ENCODE data around the gene ARHGAP26. TPM values are rescaled to one million over a fixed set of nuclear protein-coding genes. Genes with fewer than 3 reads are reported as not detected.
"Not testable (repeated sequence)": the region's sequence is repeated elsewhere in the genome, so short reads cannot be mapped to it uniquely, and the experiment has no call there.

Gene ARHGAP26
- total RNA-seq, 1 donor from 2014 or later: 35.4 TPM

DNA sequence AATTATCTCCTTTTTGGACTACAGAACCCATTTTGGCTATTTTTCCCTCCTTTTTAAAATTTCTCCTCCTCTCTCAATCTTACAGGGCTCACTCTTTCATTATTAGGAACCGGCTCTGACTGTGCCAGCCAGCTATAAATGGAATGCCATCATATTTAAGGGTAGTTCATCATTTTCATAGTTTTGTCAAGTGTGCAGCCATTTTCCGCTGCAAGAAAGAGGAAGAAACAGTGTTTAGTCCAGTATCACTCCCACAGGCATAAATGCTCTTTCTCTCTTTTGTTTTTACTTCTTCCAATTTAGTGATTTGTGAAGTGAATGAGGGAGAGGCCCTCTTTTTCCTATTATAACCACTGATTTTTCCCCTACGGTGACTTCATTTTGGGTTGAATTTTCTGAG lies 343.3 kb downstream of the ARHGAP26 start:
- no peak overlapping the region for H3K27ac ChIP-seq
- DNase-seq: no peak
- ATAC-seq: no peak
- no peaks in the 10 kb centered on the region for H3K9me3 ChIP-seq
- H3K36me3 ChIP-seq: no peaks in the 10 kb centered on the region
- peaks cover 19% of the 10 kb centered on the region for H3K4me1 ChIP-seq
- H3K27me3 ChIP-seq: no peaks in the 10 kb centered on the region
- intact Hi-C loops (cut with DNase I): no loop called here
- TF ChIP-seq, protein P1, sequence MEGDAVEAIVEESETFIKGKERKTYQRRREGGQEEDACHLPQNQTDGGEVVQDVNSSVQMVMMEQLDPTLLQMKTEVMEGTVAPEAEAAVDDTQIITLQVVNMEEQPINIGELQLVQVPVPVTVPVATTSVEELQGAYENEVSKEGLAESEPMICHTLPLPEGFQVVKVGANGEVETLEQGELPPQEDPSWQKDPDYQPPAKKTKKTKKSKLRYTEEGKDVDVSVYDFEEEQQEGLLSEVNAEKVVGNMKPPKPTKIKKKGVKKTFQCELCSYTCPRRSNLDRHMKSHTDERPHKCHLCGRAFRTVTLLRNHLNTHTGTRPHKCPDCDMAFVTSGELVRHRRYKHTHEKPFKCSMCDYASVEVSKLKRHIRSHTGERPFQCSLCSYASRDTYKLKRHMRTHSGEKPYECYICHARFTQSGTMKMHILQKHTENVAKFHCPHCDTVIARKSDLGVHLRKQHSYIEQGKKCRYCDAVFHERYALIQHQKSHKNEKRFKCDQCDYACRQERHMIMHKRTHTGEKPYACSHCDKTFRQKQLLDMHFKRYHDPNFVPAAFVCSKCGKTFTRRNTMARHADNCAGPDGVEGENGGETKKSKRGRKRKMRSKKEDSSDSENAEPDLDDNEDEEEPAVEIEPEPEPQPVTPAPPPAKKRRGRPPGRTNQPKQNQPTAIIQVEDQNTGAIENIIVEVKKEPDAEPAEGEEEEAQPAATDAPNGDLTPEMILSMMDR (IDR thresholded peaks at IDR 0.05): no peak
- H3K4me3 ChIP-seq: no peak overlapping the region

DNA sequence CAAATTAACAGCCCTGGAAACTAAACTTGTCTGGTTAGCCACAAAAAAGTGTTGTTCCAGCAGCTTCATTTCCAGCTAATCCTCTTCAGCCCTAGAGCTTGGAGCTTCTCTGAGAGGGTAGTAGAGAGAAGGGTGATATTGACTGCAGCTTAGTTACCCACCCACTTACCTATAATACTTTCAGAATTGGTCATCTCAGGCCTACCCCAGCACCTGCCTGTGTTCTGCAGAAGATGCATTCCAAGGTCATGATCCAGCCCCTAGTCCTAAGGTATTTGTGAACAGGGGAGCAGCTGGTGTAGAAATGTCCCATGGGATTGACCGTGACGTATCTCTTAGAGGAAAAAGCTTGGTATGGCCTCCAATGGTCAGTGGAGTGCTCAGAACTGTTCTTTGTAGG lies 344.3 kb downstream of the ARHGAP26 start:
- TF ChIP-seq, protein P1 (IDR thresholded peaks at IDR 0.05): no peak
- ATAC-seq (no peak), DNase-seq (no peak)
- intact Hi-C loops (cut with DNase I): no loop called here
- Histone ChIP-seq H3K9me3 (no peaks in the 10 kb centered on the region), H3K36me3 (no peaks in the 10 kb centered on the region), H3K27me3 (no peaks in the 10 kb centered on the region), H3K4me1 (peaks cover 21% of the 10 kb centered on the region), H3K4me3 (no peak overlapping the region), H3K27ac (no peak overlapping the region)

DNA sequence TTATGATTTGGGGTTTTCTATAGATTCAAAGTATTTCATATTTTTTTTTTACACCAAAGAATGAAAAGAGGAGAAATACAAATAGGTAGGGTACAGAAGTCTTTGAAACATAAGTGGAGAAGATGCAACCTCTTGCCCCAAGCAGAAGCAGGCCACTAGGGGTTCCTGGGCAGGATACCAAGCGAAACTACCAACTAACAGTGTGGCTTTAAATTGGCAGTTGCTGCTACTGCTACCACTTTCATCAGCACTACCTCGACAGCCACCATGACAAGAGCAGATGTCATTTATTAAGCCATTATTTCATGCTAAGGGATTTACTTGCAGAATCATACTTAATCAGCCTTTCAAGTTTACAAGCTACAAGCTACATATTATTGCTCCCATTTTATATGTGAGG lies 345.2 kb downstream of the ARHGAP26 start:
- H3K4me3 ChIP-seq: no peak overlapping the region
- no peaks in the 10 kb centered on the region for H3K9me3 ChIP-seq
- no peak overlapping the region for H3K27ac ChIP-seq
- TF ChIP-seq, protein P1 (IDR thresholded peaks at IDR 0.05): no peak
- peaks cover 17% of the 10 kb centered on the region for H3K4me1 ChIP-seq
- no peaks in the 10 kb centered on the region for H3K36me3 ChIP-seq
- no peaks in the 10 kb centered on the region for H3K27me3 ChIP-seq
- intact Hi-C loops (cut with DNase I): no loop called here
- DNase-seq: no peak
- ATAC-seq: no peak

DNA sequence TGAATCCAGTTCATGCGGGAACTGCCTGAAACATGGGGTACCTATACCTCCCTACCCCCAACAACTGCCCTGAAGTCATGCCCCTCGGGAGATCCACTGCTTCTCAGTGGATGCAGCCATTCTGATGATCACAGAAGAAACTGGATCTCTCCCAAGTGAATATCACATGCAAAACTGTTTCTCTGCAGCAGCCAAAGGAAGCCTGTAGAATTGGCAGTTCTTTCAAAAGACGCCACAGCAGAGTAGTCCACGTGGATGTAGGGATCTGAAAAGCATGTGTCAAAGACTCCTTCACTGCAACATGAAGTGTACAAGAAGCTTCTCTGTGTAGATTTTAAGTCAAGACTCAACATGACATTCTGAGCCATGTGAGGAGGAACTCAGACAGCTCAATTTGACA lies 346.6 kb downstream of the ARHGAP26 start:
- no peak for DNase-seq
- ATAC-seq: no peak

DNA sequence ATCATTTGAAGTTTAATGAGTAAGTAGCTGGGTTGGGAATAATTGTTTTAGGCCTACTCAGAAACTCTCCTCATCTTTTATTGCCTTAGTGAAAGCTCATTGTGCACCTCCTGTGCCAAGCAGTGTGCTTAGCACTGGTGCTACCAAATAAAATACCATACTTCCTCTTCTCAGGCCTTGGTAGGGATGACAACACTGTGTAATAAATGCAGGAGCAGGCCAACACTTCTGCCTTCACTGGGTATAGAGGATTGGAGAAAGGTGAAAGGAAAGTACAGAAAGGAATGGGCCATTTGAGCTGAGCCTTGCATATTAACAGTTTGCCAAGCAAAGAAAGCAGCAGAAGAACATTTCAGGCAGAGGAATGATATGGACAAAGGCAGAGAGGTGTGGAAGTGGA lies 347.6 kb downstream of the ARHGAP26 start:
- DNase-seq (no peak), ATAC-seq (peak; percentile 21)
- Histone ChIP-seq H3K36me3 (no peaks in the 10 kb centered on the region), H3K9me3 (no peaks in the 10 kb centered on the region), H3K4me1 (peaks cover 5% of the 10 kb centered on the region), H3K27ac (no peak overlapping the region), H3K27me3 (no peaks in the 10 kb centered on the region), H3K4me3 (no peak overlapping the region)
- intact Hi-C loops (cut with DNase I): no loop called here
- TF ChIP-seq, protein P1 (IDR thresholded peaks at IDR 0.05): no peak

More for the DNA sequence above, 346.6 kb downstream of the ARHGAP26 start:
- Histone ChIP-seq H3K36me3 (no peaks in the 10 kb centered on the region), H3K4me1 (peaks cover 5% of the 10 kb centered on the region), H3K27ac (no peak overlapping the region), H3K4me3 (no peak overlapping the region), H3K27me3 (no peaks in the 10 kb centered on the region), H3K9me3 (no peaks in the 10 kb centered on the region)
- intact Hi-C loops (cut with DNase I): no loop called here
- TF ChIP-seq, protein P1 (IDR thresholded peaks at IDR 0.05): no peak

DNA sequence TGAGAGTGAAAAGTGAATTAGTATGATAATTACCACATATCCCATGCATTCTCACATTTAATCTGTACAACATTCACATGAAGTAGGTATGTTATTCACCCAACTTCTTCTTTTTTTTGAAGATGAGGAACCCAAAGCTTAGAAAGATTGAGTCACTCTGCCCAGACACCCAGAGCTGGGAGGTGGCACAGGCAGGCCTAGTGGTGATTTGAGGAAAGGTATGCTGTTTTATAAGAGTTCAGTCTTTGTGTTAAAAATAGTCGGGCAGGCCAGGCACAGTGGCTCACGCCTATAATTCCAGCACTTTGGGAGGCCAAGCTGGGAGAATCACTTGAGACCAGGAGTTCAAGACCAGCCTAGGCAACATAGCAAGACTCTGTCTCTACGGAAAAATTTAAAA lies 348.0 kb downstream of the ARHGAP26 start:
- intact Hi-C loops (cut with DNase I): no loop called here
- DNase-seq (no peak), ATAC-seq (peak; percentile 85)
- Histone ChIP-seq H3K27me3 (no peaks in the 10 kb centered on the region), H3K27ac (no peak overlapping the region), H3K36me3 (no peaks in the 10 kb centered on the region), H3K4me1 (peaks cover 5% of the 10 kb centered on the region), H3K4me3 (no peak overlapping the region), H3K9me3 (no peaks in the 10 kb centered on the region)
- TF ChIP-seq, protein P1 (IDR thresholded peaks at IDR 0.05): no peak

DNA sequence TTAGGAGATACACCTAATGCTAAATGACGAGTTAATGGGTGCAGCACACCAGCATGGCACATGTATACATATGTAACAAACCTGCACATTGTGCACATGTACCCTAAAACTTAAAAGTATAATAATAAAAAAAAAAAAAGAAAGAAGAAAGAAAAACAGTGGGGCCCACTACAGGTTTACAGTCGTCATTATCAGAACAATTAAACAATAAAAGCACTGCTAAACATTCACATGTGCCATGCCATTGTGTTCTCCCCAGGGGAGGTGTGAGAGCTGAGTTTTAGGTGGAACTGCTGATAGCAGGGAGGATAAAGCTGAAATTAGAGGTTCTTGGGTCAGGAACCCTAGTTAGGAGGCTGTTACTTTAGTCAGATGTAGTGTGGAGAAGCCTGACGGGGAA lies 348.6 kb downstream of the ARHGAP26 start:
- intact Hi-C loops (cut with DNase I); H3K4me1 ChIP-seq; DNase-seq; H3K27me3 ChIP-seq; H3K9me3 ChIP-seq; H3K27ac ChIP-seq; ATAC-seq; H3K36me3 ChIP-seq; H3K4me3 ChIP-seq: not testable (repeated sequence)
